ENCODE measurements around the gene NTM.
"Not testable (repeated sequence)": the region's sequence is repeated elsewhere in the genome, so short reads cannot be mapped to it uniquely, and the experiment has no call there.

NTM gene

DNA sequence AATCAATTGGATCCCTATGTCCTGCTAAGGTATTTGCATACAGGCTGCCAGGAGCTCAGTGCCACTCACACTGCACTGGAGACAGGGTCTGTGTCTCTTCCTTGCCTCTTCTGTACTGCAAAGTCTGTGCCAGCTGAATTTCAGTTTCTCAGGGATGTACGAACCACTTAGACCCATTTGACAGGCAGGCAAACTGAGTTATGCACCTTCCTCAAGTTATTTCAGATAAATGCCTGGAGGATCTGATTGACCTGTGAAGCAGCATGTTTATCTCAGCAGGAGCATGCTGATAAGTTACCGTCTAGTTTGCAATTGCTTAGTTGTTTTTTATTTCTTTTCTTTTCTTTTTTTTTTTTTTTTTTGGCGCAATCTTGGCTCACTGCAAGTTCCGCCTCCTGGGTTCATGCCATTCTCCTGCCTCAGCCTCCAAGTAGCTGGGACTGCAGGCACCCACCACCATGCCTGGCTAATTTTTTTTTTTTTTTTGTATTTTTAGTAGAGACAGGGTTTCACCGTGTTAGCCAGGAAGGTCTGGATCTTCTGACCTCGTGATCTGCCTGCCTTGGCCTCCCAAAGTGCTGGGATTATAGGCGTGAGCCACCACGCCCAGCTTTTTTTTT is 54.0 kb downstream of the NTM start:
- not testable (repeated sequence) for DNase-seq

DNA sequence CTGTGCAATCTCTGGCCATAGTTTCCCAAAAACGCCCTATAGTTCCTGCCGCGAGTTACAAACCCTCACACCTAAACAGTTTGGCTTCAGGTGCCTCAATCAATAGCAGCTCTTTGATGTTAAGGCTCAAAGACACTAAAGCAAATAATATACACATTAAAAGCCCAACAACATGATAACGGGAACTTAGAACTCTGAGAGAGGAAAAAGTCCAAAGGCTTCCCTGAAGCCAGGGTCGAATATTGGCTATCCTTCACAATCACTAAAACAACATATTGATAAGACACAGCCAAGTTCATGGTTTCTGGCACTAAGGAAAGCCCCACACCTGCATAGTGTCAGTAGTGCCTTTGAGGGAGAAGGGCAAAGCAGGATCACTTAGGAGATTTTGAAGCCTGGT is 54.9 kb downstream of the NTM start:
- no peak for DNase-seq

DNA sequence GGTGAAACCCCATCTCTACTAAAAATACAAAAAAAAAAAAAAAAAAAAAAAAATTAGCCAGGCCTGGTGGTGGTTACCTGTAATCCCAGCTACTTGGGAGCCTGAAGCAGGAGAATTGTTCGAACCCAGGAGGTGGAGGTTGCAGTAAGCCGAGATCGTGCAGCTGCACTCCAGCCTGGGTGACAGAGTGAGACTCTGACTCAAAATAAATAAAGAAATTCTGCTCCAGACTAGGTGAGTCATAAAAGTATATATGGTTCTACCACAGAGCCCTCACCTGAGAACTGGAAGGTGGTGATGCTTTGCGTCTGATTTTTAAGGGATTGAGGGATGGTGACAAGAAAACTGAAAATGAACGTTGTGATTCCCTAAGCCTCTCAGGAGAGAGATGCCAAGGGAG is 58.4 kb downstream of the NTM start:
- DNase-seq: no peak

DNA sequence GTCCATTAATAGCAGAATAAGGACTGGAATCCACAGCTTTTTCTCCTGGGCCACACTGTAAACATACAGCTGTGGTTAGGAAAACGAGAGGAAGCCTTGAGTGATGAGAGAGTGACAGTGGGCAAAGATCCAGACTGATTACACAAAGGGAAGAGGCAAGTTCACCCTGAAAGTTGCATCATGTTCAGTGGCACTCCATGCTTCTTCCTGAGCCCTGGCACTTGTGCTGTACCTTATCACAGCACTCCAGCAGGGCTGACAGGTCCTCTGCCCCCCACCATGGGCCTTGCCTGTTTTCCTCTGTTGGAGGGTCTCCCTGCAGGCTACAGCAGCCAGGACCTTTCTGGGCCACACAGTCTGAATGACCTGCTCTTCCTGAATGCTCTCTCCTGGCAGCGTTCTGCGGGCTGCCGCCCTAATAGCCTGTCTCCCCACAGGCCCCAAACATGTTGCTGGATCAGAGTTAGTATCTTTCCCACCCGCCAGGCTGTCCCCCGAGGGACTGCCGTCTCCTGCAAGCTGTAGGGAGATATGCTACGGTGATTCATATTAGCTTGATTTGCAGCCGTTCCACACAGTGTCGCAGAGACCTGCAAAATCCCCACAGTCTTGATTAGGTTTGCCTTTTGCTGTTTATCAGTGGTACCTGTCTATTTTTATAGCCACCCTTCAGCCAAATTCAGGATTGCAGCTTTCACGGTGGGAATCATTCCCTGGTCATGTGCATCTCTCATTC is 60.2 kb downstream of the NTM start:
- no peak for DNase-seq

DNA sequence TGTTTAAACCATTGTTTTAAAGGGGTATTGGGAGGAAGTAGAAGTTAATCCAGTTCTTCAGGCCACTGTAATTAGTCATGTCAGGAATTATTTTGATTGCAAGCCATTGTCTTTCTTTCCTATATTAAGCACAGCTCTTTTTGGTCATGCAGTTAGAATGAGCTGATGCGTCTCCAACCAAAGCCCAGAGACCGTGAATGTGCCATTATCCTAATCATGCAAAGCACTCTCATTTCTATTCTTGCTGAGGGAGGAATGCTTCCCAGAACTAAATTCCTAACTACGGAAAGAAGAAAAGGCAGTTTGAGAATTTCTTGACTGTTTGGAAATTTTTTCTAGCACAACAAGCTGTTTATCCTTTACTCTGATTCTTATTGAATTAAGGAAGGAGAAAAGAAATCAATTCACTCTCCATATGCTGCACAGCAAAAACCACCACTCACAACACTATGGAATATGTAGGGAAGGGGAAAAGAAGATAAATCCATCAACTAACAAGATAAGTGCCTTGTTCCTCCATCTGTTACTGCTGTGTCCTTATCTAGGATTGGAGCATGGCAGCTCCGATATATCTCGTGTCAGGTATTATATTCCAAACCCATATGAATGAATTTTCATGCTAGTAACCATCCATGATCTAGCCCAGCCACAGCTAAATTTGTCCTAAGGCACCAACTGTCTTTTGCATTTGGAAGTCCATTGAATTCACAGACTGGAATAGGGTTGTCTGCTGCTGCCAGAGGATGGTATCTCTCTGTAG is 70.8 kb downstream of the NTM start:
- no peak for DNase-seq

DNA sequence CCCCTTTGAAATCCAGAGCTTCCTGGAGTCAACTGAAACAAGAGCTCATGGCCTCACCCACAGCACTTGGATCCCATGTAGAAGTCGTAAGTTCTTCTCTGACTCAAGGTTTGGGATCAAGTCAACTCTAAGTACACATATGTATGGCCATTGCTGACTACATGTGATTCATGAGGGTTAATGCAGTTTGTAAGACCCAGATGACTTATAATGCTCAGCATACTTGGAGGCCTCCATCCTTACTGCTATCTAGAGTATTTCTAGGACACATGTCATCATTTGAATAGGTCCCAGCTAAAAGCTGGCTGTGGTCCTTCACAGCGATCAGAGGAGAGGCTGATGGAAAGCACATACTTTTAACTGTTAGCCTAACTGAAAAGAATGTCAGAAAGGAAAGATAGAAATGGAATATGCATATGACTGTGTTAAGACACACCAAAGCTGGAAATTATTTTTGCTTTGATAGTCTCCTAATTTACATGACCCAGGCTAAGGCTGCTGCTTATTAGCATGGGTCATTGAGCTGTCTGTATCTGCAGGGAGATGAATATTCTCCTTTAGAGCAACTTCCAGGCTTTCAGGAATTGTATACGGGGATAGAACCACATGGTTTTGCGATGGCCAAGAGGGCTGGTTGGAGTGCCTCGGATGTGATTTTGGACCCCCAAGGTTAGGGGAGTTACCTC is 76.3 kb downstream of the NTM start:
- no peak for DNase-seq

DNA sequence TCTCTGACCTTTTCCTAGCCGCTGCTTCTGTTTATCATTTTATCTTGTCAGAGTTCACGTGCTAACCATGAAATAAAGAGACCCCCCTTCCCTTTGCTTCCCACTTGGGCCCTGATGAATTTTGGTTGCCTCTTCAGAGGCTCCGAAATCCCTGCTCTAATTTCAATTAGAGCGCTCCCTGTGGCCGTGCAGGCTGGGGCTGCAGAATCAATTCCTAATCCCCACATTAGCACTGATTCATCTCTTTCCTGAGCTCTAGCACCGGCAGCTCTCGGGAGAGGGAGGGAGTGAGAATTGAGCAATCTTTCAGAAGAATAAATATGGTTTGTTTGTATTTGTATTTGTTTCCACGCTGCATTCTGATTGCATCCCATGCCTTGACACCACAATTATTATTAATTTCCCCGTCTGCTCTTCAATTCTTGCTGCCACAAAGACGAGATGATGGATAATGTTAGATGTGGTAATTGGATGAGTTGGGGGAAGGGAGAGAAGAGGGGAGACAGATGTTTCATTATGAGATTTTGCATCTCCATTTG is 76.9 kb downstream of the NTM start:
- no peak for DNase-seq

DNA sequence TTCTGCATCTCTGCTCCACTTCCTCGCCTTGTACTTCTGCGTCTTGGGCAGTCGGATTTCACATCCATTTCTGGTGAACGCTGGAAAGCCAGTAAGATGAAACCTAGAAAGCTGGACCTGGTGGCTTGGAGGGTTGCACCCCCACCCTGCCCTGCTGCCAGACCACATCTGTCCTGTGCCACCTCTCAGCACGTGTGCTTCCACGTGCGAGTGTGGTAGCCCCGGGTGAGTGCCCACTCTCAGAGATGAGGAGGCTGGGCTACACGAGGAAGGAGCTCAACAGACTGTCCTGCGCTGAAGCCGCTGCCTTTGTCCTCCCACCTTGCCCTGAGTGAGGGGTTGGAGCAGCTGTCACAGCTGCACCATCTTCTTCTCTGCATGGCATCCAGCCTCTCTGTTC is 77.5 kb downstream of the NTM start:
- DNase-seq: no peak

DNA sequence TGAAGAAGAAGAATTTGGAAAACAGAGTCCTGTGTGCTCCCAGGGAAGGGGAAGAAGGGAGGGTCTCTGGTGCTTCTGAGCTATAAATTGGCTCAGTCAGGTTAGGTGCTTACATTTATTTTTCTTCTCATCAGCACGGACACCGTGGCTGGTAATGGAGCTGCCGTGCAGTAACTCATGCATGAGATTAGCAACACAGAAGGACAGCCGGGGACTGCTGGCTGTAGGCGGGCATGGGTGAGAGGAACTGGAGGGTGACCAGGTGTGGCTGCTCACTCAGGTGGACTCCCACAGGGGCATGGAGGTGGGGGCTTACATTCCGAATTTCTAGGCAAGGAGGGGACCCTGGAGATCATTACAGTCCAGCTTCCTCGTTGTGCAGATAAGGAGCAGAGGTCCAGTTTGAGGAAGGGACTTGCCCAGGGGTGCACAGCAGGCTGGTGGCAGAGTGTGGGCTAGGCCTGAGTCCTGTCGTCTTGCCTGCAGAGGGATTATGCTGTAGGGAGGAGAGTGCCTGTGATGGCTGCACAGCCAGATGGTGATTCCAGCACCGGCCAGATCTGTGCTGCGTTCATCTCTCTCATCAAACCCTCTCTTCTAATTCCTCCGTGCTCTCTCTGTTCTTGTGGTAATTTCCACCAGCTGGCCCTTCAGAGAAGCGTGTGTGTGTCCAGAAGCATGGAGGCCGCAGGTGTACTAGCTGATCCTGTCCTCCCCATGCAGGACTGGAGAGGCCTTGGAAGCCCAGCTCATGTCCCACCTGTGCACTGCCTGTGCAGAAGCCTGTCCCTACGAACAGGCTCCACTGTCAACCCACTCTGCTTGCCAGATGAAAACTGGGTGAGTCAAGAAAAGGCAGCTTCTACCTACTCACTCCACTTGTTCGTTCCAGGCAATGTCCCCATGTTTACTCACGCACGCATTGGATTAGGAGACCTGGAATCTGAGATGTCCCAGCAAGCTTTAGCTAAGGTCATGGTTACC is 78.9 kb downstream of the NTM start:
- DNase-seq: no peak

DNA sequence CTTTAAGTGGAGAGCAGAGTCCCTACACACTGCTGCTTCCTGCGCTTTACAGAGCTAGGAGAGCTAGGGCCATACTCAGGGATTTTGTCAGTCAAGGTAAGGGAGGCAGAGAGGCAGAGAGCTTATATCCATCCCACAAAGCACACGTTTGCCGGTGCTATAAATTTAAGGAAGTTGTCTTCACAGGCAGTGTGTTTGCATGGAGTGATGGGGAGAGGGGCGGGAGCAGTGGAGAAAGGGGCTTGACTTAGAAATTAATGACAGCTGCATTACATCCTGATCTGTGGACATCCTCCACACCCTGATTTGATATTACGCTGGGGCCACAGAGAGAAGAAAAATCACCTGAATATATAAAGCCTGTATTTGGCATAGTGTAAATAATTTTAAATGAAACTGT is 84.1 kb downstream of the NTM start:
- no peak for DNase-seq

DNA sequence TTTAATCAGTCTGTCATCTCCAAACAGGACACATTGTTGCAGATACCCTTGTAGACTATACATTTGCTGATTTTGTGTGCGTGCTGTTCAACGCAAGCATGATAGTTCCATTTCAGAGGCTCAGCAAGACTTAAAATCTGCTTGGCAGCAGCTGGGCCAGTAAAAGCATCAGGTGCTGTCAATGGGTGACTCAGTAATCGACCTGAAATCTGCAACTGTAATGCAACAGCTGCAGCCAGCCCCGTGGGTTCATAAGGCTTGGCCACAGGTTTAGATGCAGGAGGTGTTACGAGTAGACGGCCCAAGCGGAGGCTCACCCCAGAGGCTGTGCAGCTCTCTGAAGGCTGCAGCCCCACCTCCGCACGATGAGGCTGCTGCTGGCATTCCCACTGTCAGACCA is 84.6 kb downstream of the NTM start:
- no peak for DNase-seq

DNA sequence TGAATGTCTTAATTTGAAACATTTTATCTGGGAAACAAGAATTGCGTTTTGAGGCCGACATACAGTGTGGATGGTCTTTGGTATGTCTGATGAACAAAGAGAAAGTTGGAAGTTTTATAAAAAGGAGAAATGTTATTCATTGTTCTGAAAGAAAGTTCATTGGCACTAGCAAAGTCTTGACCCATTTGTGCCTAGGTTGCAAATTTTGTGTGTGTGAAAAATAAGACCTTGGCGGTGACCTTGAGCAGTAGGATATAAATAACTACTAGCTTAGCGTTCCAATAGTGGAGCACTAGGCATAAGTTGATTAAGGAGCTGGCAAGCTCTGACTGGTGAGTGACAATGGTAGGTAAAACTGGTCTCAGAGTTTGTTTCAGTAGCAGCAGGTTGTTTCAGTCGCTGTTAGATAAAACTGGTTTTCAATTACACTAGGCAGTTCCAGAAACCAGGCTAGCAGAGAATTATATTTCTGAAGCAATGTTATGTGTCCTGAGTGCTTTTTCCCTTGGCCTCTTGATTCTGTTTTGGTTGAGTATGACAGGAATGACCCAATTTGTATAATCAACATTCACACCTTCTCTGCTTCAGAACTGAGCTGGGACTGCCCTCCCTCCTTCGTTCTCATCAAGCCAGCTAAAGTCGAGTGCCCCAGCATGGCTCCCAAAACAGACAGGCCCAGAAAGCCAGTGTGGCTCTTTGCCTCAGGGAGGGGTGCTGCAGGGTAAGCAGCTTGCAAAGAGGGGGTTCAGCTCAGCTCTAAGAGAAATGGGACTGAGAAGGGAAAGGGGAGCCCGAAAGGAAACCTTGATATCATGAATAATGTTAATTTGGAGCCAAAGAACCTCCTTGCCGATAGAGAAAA is 85.7 kb downstream of the NTM start:
- DNase-seq: no peak

DNA sequence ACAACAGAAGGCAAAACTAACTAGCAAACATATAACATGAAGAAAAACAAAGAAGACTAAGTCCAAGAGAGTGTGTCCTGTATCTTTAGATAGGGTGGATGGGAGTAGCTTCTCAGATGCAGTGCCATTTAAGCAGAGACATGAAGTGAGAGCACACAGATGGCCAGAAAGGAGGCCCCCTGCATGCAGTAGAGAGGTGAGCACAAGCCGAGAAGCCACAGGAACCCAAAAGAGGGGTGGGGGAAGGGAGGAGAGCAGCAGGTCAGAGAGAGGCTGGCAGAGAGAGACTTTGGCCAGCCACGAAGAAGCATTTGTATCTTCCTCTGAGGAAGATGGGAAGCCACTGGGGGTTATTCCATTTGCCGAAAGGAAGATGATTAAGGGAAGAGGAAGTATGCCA is 86.7 kb downstream of the NTM start:
- DNase-seq: no peak

DNA sequence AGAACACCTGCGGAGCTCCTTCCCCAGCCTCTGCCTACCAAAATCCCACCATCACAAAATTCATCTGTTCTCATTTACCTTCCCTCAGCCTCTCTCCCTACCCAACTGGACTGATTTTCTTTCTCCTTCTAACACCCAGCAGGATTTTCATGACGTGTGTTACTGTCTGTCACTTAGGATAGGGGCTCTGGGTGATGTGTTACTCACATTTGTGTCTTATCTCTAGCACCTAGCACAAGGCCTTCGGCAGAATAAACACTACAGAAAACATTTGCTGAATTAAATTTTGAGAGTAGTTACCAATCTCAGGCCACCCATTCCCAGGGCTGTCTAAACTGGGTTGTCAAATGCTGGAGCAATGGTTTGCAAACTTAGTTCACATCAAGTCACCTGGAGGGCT is 88.0 kb downstream of the NTM start:
- no peak for DNase-seq

DNA sequence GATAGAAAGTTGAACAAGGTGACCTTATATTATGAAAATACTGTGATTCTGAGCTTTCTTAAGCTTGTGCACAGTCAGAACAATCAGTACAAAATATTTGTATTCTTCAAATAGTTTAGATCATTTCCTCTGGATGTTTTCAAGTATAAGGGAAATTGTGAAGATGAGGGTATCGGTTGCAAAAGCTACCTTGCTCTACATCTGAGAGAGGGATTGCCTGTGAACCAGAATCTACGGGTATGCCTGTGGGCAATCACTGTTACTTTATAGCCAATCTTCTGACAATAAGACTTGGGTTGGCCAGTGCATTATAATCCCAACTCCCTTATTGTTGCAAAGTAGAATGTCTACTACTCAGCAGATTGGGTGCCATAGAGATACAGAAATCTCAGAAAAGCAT is 90.5 kb downstream of the NTM start:
- DNase-seq: no peak

DNA sequence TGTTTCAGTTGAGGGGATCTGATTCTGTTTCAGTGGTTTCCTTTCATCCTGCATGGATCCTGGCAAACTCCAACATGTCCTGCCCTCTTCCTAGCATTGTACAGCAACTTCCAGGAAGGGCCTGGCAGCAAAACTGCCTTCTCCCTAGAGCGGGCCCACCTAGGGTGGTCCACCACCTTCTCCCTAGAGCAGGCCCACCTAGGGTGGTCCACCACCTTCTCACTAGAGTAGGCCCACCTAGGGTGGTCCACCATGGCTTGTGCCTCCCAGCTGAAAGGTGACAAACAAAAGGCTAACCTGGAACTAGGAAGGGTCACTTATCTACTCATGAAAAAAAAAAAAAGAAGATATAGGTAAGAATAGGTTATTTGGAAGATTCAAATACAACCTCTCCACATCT is 92.2 kb downstream of the NTM start:
- DNase-seq: no peak

DNA sequence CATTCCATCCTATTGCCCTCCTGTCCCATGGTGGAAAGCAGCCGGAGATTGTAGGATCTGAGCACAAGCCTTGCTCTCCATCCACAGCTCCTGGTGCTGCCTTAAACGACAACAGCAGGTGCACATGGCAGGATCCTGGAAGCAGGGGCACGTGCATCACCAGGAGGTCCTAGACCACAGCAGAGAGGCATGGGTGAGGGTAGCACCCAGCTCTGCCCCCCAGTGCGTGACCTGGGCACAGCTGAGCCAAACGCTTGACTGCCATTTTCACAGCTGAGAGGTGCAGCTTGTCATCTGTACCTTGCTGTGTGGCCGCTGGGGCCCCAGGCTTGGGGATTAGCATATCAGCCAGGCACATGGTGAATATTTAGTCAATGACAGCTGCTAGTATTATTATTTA is 92.7 kb downstream of the NTM start:
- no peak for DNase-seq

DNA sequence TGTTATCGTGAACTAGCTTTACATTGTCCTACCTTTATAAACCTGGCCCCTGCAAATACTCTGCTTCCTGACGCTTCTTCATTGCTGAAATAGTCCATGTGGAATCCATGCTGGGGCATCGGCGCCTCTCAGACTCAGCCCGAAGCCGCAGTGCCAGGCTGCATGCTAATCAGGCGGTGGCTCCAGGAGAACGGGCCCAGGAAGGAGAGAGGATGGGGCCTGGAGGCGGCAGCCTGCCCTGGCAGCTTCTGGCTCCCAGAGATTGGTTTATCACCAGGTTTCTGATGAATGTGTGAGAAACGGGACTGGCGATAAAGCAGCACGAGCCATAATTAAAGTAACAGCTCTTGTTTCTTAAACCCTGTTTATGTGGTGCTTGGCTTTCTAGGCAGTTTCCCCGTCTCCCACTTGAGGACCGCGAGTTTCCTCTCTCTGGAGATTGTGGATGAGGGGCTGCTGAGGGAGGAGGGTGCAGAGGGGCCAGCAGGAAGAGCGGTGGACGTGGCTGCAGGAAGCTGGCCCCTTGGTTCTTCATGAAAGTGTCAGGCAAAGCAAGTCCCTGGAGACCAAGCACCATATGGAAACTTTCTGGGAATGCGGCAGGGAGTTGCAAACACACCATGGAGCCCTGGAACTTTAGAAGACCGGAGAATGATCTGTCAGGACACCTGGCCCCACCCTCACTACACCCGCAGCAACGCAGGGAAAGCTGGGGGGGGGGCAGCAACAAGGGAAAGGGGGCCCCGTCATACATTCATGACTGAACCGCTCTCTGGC is 93.4 kb downstream of the NTM start:
- no peak for DNase-seq

DNA sequence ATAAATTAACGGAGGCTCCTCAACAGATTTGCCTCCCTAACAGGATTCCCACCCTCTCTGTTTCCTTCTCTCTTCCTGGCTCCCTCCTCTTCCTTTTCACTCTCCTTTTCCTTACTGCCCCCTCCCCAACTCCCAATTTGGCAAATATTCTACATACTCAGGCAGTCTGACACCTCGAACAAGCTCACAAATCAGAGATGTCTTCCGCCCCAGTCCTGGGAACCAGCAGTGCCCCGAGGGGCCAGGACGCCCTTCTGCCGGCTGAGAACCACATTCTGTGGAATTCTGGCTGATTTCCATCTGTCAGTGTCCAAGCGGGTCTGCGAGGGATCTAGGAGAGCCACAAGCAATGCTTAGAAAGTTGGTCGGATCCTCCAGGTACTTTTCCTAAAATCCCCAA is 94.0 kb downstream of the NTM start:
- DNase-seq: no peak

DNA sequence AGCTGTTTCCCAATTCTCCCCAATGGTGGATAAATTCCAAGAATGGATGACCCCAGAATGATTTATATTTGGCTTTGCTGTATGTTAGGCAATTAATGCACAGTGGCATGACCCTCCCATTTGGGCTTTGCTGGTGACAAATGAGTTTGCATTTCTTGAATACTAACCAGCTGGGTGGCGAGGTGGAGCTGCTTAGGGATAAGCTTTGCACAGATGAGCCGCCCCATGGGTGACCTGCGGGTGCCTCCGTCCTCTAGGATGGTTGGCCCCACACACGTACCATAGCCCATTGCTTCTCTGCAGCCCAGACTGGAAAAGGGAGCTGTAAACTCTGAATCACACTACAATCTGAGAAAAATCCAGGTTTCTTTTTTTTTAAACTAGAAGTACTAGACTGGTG is 94.6 kb downstream of the NTM start:
- DNase-seq: no peak

All from activated naive CD4-positive, alpha-beta T cell treated with Interleukin-2 at 50 U/mL for 16 hours (primary cell).